Activated T-cell treated with anti-CD3 and anti-CD28 coated beads, Interleukin-2, amount 50 U/mL, for 4 hours (primary cell): ENCODE results near the gene RIMBP2. TPM values are rescaled to one million over a fixed set of nuclear protein-coding genes. Genes with fewer than 3 reads are reported as not detected.

Experiments
- ATAC-seq, 2 donors: fragments of 200-7000 bp; cut with Tn5 transposase; one replicate each; pipeline ENCODE4 v1.10.0; 2021
- DNase-seq: peaks from one replicate; pipeline ENCODE4 v3.0.0-alpha.2; 2020
- H3K27me3 Mint-ChIP-seq: one replicate; pipeline ENCODE4 v1.8.0; 2021; ENCODE audit warnings: low read depth, mixed read lengths
- H3K36me3 Mint-ChIP-seq: one replicate; pipeline ENCODE4 v1.8.0; 2022; ENCODE audit warnings: mixed read lengths; ENCODE audit not compliant: insufficient read depth
- H3K4me1 Mint-ChIP-seq: one replicate; pipeline ENCODE4 v1.8.0; 2021; ENCODE audit warnings: low read depth, mixed read lengths
- H3K4me3 Mint-ChIP-seq: one replicate; pipeline ENCODE4 v1.8.0; 2021; ENCODE audit warnings: mild to moderate bottlenecking, moderate library complexity, mixed read lengths
- H3K9me3 Mint-ChIP-seq: one replicate; pipeline ENCODE4 v1.8.0; 2021; ENCODE audit warnings: mixed read lengths
- total RNA-seq, 3 donors: library from RNA; stranded (reverse); gene quantifications; one replicate each; pipeline ENCODE4 v1.2.1, GENCODE V29; 2021

Gene RIMBP2
- total RNA-seq, 3 donors from 2014 or later: not detected

GRCh38 chr12:130615861-130616345, 100.2 kb downstream of the RIMBP2 start:
- ATAC-seq (no peak), DNase-seq (no peak)
- Mint-ChIP-seq H3K27me3 (no peaks in the 10 kb centered on the region), H3K9me3 (no peaks in the 10 kb centered on the region), H3K4me3 (no peak overlapping the region), H3K4me1 (no peaks in the 10 kb centered on the region), H3K36me3 (no peaks in the 10 kb centered on the region)

- H3K4me3 Mint-ChIP-seq: no peak overlapping the region
- DNase-seq (no peak), ATAC-seq (no peak)
- H3K4me1 Mint-ChIP-seq: no peaks in the 10 kb centered on the region
- H3K27me3 Mint-ChIP-seq: no peaks in the 10 kb centered on the region
- no peaks in the 10 kb centered on the region for H3K9me3 Mint-ChIP-seq
- no peaks in the 10 kb centered on the region for H3K36me3 Mint-ChIP-seq
Measured at GRCh38 chr12:130614530-130614905, 101.6 kb downstream of the RIMBP2 start.

- Mint-ChIP-seq H3K4me1 (no peaks in the 10 kb centered on the region), H3K36me3 (no peaks in the 10 kb centered on the region), H3K4me3 (no peak overlapping the region), H3K27me3 (no peaks in the 10 kb centered on the region), H3K9me3 (no peaks in the 10 kb centered on the region)
- no peak for DNase-seq
- ATAC-seq: no peak
Measured at GRCh38 chr12:130613831-130614529, 102.1 kb downstream of the RIMBP2 start.

- no peaks in the 10 kb centered on the region for H3K9me3 Mint-ChIP-seq
- H3K4me1 Mint-ChIP-seq: no peaks in the 10 kb centered on the region
- H3K4me3 Mint-ChIP-seq: no peak overlapping the region
- H3K27me3 Mint-ChIP-seq: no peaks in the 10 kb centered on the region
- H3K36me3 Mint-ChIP-seq: no peaks in the 10 kb centered on the region
- DNase-seq (no peak), ATAC-seq (no peak)
Measured at GRCh38 chr12:130613131-130613530, 103.0 kb downstream of the RIMBP2 start.

GRCh38 chr12:130611026-130611905, 104.8 kb downstream of the RIMBP2 start:
- no peak overlapping the region for H3K4me3 Mint-ChIP-seq
- no peaks in the 10 kb centered on the region for H3K36me3 Mint-ChIP-seq
- ATAC-seq (no peak), DNase-seq (no peak)
- no peaks in the 10 kb centered on the region for H3K27me3 Mint-ChIP-seq
- H3K4me1 Mint-ChIP-seq: no peaks in the 10 kb centered on the region
- no peaks in the 10 kb centered on the region for H3K9me3 Mint-ChIP-seq

- no peaks in the 10 kb centered on the region for H3K4me1 Mint-ChIP-seq
- H3K9me3 Mint-ChIP-seq: no peaks in the 10 kb centered on the region
- ATAC-seq (no peak), DNase-seq (no peak)
- no peak overlapping the region for H3K4me3 Mint-ChIP-seq
- H3K27me3 Mint-ChIP-seq: no peaks in the 10 kb centered on the region
- no peaks in the 10 kb centered on the region for H3K36me3 Mint-ChIP-seq
Measured at GRCh38 chr12:130609966-130610365, 106.1 kb downstream of the RIMBP2 start.

- H3K36me3 Mint-ChIP-seq: no peaks in the 10 kb centered on the region
- ATAC-seq (no peak), DNase-seq (no peak)
- H3K4me1 Mint-ChIP-seq: no peaks in the 10 kb centered on the region
- H3K4me3 Mint-ChIP-seq: no peak overlapping the region
- H3K9me3 Mint-ChIP-seq: no peaks in the 10 kb centered on the region
- H3K27me3 Mint-ChIP-seq: no peaks in the 10 kb centered on the region
Measured at GRCh38 chr12:130608831-130609230, 107.3 kb downstream of the RIMBP2 start.

- Mint-ChIP-seq H3K27me3 (no peaks in the 10 kb centered on the region), H3K36me3 (no peaks in the 10 kb centered on the region), H3K4me1 (no peaks in the 10 kb centered on the region), H3K9me3 (no peaks in the 10 kb centered on the region), H3K4me3 (no peak overlapping the region)
- DNase-seq (no peak), ATAC-seq (no peak)
Measured at GRCh38 chr12:130608132-130608531, 108.0 kb downstream of the RIMBP2 start.

- Mint-ChIP-seq H3K9me3 (no peaks in the 10 kb centered on the region), H3K27me3 (no peaks in the 10 kb centered on the region), H3K36me3 (no peaks in the 10 kb centered on the region), H3K4me3 (no peak overlapping the region), H3K4me1 (no peaks in the 10 kb centered on the region)
- no peak for ATAC-seq
- no peak for DNase-seq
Measured at GRCh38 chr12:130606231-130606630, 109.9 kb downstream of the RIMBP2 start.

GRCh38 chr12:130603396-130603965, 112.6 kb downstream of the RIMBP2 start:
- no peaks in the 10 kb centered on the region for H3K36me3 Mint-ChIP-seq
- H3K4me3 Mint-ChIP-seq: no peak overlapping the region
- no peaks in the 10 kb centered on the region for H3K4me1 Mint-ChIP-seq
- peaks cover 4% of the 10 kb centered on the region for H3K9me3 Mint-ChIP-seq
- no peak for DNase-seq
- ATAC-seq: no peak
- H3K27me3 Mint-ChIP-seq: no peaks in the 10 kb centered on the region

- Mint-ChIP-seq H3K27me3 (no peaks in the 10 kb centered on the region), H3K36me3 (no peaks in the 10 kb centered on the region), H3K4me1 (no peaks in the 10 kb centered on the region), H3K4me3 (no peak overlapping the region), H3K9me3 (peaks cover 13% of the 10 kb centered on the region)
- DNase-seq (no peak), ATAC-seq (no peak)
Measured at GRCh38 chr12:130602251-130602650, 113.8 kb downstream of the RIMBP2 start.

GRCh38 chr12:130601327-130601726, 114.8 kb downstream of the RIMBP2 start:
- H3K27me3 Mint-ChIP-seq: no peaks in the 10 kb centered on the region
- H3K9me3 Mint-ChIP-seq: peaks cover 13% of the 10 kb centered on the region
- H3K4me1 Mint-ChIP-seq: no peaks in the 10 kb centered on the region
- no peak overlapping the region for H3K4me3 Mint-ChIP-seq
- ATAC-seq (no peak), DNase-seq (no peak)
- H3K36me3 Mint-ChIP-seq: no peaks in the 10 kb centered on the region

GRCh38 chr12:130596241-130596640, 119.9 kb downstream of the RIMBP2 start:
- ATAC-seq: no peak
- no peaks in the 10 kb centered on the region for H3K36me3 Mint-ChIP-seq
- H3K4me1 Mint-ChIP-seq: no peaks in the 10 kb centered on the region
- H3K4me3 Mint-ChIP-seq: no peak overlapping the region
- H3K27me3 Mint-ChIP-seq: peaks cover 6% of the 10 kb centered on the region
- DNase-seq: no peak
- peaks cover 19% of the 10 kb centered on the region for H3K9me3 Mint-ChIP-seq

GRCh38 chr12:130595566-130595965, 120.5 kb downstream of the RIMBP2 start:
- no peaks in the 10 kb centered on the region for H3K36me3 Mint-ChIP-seq
- no peaks in the 10 kb centered on the region for H3K4me1 Mint-ChIP-seq
- DNase-seq (no peak), ATAC-seq (no peak)
- H3K9me3 Mint-ChIP-seq: peaks cover 19% of the 10 kb centered on the region
- H3K27me3 Mint-ChIP-seq: peaks cover 6% of the 10 kb centered on the region
- no peak overlapping the region for H3K4me3 Mint-ChIP-seq
